T-helper 2 cell (primary cell): ENCODE results near the gene GATAD2B.

Source experiments
- DNase-seq, 5 experiments: peaks; one replicate each; pipeline versions ENCODE4 v3.0.0 to v3.0.0-alpha.2; 2012 to 2022

Gene GATAD2B

DNA sequence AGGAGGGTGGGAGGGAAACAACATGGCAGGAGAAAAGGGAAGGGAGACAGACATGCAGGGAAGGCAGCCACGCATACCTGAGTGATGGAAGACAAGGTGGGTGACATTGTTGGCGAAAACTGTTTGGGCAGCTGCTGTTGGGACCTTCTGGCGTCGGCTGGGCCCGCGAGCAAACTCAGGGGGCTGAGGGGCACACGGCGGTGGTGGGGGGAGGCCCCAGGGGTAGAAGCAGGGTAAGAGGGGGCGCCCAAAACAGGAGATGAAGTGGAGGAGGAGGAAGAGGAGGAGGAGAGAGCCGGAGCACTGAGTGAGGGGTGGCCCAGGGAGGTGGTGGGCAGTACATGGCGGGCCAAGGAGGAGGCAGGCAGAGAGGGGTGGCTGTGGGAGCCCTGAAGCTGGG, 28.4 kb upstream of the GATAD2B start:
- no peak for DNase-seq

DNA sequence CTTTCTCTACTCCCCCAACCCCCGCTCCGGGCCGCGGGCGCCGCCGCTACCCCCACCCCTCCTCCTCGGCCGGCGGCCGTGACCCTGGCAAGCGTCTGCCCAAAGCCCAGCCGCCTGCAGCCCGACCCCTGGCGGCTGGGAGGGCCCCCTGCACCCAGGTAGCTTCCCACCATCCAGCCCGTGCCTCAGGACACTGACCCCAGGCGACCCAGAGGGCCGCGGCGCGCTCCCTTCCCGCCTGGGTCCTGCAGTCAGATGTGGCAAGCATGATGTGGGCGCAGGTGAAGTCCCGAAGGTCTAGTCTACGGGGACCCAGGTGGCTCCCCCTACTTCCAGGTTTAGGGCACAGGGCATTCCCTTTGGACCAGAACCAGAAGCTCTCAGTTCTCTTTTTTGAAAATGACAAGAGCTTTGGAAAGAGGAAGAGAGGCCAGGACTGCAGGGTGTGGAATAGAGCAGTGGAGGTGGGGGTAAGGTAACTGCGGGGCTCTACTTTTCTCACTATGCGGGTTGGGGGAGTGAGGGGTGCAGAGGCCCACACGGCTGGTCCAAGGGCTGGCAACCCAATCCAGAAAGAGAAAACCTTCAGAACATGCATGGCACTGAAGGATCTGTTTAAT, 24.0 kb upstream of the GATAD2B start, which contains the start of gene DENND4B:
TSS of gene DENND4B (minus strand) at position 97 of the 620 bp plus-strand sequence. CDS start 2,344 bp downstream, outside the sequence.
- DNase-seq: peak; percentile 56 to 84 (median 64)

DNA sequence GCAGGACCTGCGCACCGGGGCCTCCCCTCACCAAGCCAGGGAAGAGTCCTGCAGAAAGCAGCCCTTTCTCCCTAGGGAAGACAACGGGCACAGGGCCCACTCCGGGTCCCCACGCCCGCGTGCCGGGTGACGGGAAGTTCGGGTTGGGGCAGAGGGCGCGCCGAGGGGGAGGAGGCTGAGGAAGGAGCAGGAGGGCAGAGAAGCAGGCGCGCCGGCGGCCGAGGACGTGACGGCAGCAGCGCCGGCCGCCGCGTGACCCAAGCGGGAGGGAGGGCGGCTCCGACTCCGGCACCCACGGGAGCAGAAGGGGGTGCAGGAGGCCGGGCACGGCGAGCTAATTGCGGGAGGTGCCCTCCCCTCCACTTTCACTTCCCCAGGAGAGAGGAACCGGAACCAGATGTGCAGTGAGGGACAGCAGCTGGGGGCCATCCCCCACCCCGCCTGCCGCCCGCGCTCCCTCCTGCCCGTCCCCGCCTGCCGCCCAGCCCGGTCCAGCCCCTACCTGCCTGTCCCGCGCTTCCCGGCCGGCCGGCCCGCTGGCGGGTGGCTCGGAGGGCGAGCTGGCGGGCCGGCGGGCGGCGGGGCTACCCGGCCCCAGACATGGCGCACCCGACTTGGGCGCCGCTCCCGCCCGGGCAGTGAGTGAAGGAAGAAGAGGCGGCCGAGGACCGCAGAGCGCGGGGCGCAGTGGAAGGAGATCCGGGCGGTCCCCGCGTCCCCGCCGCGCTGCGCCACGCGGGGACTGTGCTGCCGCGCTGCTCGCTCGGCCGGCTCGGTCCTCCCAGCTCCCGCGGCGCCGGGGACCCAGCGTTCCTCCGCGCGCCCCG, 23.2 kb upstream of the GATAD2B start:
- peak; percentile 48 to 87 (median 75) for DNase-seq

DNA sequence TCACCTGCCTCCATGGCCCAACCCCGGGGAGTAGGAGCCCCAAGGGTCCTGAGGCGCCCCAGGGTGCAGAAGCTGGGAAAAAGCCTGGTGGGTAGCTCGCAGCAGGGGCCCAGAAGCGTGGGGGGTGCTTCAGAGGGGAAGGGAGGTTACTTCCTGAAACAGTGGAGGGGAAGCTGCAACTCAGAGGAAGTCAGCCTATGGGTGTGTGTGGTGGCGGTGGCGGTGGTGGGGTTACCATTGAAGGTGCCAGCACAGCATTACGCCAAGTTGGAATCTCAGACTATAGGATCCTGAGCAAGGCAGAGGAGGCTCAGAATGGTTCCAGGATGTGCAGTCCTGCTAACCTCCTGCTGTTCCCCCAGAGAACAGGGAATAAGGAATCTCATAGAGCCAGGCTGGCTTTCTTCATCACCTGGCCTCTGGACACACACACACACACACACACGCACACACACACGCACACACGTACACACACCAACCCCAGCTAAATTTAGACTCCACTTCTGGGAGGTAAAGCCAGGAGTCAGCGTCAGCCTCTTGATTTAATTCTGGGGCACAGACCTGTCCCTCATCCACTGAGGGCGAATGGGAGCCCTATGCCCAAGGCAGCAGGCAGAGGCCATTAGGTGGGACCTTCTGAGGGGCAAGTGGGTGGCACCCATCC, 22.5 kb upstream of the GATAD2B start:
- DNase-seq: peak; percentile 46 to 95 (median 77)

DNA sequence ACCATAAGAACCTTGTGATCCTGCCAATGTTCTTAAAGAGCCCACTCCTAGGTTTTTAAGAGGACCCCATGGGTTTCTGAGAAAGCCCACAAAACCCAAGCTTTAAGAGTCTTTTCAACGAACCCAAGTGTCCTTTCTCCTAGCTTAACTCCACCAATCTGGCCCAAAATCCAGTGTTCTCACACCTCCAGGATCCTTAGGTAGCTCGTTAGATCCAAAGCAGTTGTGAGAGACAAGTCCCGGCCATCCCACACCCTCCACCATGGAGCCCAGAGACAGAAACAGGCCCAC, 22.0 kb upstream of the GATAD2B start:
- no peak for DNase-seq

DNA sequence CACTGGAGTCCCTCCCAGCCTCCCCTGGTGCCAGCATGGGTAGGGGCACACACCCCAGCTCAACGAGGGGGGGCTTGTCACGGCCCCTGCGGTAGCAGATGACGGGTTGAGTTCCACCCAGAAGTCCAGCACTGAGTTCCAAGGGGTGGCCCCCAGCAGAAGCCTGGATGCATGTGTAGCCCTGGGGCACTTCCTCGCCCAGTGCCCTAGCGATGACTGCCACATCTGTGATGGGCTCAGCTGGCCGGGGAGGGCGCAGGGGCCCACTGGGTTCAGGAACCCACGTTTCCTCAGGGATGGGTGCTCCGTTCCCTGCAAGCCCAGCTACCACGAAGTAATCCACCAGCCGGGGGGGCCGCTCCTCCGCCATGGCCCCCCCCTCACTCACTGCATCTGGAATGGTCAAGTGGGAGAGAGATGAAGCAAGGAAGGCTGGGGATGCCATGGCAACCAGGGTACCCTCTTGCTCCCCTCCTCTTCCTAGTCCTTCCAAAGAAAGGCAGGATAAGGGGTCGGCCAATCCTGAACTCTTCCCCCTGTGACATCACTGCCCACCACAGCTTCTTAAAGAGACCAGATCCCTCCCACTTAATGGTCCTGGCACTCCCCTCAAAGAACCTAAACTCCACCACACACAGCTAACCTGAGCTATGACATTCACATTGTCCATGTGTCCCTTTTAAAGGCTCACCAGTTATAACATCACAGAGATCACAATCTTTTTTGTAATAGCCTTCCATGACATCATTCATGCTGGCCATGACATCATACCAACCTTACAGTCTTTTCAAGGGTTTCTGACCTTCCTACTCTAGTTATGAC, 21.4 kb upstream of the GATAD2B start:
- peak in 1 of 5 experiments; percentile 50 for DNase-seq

DNA sequence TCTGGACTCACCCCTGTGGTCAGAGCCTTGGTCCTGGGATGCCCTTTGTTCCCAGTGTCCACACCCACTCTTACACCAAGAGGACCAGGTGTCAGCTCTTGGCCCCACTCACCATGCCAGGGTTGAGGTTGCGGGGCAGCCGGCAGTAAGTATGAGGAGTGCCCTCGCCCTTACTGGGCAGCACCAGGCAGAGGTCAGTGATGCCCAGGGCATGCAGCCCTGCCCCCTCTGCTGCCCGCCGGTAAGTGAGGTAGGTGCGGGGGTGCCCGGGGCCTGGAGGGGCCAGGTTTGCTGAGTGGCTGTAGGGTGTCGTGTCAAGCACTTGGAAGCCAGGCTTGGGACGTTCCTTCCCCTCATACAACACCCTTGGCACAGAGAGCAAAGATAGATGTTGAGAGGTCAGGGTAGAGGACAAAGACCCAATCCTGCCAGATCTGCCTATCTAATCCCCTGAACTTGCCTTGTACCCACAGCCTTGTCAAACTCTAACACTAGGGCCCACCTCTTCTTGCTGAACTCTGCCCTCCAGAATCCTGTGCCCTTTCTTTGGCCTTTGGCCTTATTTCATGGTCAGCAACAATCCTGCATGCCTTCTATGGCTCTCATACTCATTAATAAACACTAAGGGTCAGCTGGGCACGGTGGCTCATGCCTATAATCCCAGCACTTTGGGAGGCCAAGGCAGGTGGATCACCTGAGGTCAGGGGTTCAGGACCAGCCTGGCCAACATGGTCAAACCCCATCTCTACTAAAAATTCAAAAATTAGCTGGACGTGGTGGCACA, 20.2 kb upstream of the GATAD2B start:
- no peak for DNase-seq

DNA sequence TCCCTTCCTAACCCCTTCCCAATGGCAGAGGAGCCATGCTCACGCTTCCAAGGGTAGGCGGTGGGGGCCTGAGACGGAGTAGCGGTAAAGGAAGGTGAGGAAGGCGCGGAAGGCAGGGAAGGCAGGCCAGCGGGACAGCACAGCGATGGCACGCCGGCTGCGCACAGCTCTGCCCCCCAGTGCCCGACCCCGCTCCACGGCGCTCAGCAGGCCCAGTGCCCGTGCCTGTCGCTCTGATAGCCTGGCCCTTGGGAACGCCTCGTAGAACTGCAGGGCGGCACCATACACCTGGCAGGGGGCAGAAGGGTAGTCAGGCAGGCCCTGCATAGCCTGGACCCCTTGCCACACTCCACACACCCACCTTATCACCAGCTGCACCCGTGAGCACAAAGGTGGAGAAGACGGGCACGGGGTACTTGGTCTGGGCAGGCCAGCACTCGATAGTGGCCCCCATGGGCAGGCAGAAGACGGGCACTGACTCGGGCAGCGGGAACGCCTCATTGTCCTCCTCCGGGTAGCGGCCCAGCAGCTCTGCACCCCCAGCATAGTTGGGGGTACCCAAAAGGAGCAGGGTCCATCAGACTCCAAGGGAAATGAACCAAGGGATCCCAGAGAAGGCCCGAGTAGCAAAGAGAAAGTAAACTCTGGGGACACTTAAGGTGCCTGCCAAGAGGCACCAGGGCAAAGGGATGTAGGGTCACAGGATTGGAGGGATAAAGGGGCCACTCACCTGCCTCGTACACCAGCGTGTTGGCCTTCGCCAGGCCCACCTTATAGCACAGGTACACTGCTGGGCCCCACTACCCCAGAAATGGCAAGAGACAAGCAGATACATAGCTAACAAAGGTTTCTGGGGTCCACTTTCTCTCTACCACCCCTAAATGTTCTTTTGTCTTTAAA, 19.3 kb upstream of the GATAD2B start:
- DNase-seq: no peak

DNA sequence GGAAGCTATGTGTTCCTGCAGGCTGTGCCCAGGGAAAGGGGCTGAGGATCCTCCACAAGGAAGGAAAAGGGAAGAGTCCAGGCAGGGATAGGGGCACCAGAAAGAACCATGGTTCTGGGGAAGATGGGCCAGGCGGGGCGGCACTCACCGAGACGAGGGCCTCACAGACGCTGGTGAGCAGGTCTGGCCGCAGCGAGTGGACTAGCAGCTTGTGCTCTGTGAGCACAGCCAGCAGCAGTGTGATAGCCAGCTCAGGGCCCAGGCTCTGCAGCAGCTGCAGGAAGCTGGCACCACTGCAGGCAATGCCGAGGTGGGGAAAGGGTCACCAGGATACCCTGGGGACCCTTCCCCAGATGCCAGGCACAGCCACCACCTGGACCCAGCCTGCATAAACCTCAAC, 18.0 kb upstream of the GATAD2B start:
- DNase-seq: no peak

DNA sequence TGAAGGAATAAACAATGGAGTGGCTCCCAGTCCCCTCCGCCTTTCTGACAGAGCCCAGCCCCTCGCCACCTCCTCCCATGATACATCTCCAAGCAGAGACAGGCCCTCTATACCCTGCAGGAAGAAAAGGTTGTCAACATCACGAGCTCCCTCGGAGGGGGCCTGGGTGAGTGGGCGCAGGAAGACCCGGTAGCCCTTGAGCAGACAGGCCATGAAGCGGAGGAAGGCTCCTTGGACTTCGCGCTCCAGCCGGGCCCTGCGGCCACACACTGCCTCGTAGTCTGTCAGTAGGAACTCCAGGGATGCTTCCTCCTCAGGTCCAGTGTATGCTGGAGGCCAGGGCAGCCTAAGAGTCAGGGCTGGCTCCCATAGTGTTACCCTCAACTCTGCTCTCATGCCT, 16.7 kb upstream of the GATAD2B start:
- no peak for DNase-seq

DNA sequence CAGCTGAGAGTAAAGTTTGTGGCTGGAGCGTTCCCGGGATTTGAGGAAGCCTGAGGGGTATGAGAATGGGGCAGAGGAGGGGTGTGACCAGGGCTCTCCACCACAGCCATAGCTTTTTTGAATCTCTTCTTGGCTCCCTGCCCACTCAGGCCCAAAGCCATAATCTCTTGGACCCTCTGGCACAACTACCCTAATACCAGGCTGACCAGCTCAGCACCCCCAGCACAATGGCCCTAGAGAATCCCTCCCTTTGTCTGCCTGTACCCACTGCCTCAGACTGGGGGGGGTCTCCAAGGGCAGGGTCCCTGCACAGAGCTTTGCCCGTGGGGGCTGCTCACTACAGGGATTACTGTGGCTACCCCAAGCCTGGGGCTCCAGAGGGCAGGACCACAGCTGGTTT, 16.2 kb upstream of the GATAD2B start:
- DNase-seq: no peak

DNA sequence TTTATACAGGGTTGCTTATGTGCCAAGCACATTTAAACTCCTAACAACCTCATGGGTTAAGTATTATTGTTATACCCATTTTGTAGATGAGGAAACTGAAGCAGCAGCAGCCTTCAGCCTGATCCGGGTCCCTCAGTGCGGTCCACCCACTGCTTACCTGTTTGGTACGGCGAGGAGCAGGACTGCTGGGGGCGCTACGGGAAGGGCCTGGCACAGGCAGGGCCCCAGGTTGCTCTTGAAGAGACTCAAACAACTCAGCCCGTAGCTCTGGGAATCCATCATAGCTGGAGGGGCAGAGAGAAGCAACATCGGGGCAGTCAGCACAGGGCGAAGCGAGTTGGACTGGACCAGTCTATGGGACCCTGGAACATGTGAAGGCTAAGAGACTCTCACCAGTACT, 14.6 kb upstream of the GATAD2B start:
- DNase-seq: no peak

DNA sequence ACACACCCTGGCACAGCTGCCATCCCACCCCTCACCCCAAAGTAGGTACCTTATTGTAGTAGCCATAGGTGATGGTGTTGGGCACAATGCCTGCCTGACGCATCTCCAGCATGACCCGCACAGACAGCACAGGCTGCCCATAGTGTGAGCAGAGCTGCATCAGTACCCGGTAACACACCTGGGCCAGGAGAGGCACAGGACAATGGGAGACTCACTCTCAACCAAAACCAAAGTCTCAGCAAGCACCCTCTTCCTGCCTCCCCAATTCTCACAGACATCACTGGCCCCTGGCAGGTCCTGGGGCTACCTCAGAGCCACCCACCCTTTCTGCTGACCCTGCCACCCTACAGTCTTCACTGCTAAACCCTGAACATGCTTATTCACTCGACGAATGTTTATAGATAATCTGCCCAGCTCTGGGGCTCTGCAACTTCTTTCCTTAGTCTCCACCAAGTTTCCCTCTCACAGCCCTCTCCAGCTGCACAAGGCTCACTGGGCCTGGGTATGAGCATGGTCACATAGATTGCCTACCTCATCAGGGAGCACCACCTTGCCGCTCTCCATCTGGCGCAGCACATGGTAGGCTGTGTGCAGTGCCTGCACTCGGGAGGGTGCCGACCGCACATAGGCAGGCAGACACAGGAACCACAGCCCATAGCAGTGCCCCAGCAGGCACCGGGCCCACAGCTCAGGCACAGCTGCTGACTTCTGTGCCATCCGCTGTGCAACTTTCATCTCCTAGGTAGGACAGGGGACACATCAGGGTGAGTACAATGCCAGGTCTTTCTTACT, 13.4 kb upstream of the GATAD2B start:
- no peak for DNase-seq

DNA sequence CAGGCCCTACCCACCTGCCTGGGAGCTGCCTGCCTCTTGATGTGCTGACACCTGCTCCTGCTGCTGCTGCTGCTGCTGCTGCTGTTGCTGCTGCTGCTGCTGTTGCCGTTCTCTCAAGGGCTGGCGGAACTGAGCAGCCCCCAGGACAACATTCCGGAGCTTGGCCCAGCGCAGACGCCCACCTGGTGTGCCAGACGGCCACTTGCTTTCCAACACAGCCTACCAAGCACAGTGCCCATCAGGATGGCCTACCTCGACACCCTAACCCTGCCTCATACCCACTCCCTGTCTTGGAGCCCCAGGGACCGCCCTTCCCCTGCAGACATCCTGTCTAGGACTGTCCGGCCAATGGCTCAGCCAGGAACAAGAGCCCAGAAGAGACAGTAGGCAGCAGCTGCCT, 12.0 kb upstream of the GATAD2B start:
- DNase-seq: no peak

DNA sequence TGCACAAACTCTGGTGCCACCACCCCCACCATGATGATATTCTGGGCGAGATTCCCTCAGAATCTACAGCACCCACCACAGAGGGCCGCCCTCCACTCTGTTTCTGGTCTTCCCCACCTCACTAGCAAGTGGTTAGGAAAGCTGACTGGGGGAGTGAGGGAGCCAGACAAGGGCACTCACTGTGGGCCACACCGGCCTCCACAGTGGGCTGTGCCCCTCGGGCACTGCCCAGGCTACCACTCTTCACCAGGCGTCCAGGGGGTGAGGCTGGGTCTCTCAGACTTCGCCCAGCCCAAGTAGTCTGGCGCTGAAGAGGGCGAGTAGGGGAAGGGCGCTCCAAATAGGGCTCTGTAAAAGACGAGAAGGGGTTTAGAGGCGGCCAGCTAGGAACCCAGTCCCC, 11.2 kb upstream of the GATAD2B start:
- DNase-seq: no peak

DNA sequence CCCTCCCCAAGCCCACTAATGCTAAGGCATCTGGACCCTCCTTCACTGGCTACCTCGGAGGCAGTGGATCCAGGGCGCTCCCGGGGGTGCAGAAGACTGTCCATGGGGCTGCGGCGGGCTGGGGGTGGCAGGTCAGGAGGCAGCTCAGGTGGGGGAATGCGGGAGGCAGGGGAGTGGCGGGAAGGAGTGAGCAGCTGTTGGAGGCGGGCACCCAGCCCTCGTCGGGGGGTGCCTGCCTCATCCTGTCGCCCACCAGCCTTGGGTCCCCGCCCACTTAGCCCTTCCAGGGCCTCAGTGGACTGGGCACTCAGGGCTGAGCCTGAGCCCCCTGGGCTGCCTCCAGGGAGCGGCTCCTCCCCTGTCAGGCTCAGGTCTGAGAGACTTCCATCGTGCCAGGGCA, 10.7 kb upstream of the GATAD2B start:
- DNase-seq: no peak

DNA sequence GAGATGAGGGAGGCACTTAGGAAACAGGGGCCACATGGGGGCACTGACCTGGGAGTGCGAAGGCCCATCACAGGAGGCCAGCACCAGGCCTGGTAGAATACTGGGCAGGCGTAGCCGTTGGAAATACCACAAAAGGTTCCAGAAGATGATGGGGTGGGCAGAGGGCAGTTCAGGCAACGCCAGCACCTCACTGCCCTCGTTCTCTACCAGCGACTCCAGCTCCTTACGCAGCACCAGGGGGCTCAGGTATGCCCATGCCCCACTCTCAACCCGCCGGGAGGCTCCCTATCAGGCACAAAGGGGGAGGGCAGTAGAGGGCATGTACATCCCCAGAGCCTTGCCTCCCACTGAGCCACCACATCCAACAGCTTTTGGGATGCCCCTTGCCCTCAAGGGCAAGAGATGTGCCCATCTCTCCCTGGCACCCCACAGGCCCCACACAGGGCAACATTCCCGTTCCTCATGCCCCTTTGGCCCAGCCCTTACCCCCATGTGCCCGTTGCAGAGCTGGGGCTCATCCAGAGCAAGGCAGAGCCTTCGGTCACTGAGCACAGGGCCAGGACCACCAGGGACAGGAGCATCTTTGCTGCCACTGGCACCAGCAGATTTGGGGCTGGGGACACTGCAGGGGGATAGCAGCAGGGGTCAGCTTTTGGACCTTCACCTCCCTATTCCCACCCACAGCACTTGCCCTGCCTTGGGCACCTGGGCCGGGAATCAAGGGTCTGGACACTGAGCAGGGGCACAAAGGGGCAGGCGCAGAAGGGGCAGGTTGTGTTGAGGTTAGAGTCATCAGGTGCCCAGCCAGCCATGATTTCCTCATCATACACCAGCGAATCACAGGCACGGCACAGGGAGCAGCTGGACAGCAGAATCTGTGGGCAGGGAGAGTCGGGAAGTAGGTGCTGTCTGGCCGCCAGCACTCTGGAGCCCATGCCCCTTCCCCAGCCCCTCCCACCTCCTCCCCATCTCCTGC, 9.7 kb upstream of the GATAD2B start:
- DNase-seq: no peak

DNA sequence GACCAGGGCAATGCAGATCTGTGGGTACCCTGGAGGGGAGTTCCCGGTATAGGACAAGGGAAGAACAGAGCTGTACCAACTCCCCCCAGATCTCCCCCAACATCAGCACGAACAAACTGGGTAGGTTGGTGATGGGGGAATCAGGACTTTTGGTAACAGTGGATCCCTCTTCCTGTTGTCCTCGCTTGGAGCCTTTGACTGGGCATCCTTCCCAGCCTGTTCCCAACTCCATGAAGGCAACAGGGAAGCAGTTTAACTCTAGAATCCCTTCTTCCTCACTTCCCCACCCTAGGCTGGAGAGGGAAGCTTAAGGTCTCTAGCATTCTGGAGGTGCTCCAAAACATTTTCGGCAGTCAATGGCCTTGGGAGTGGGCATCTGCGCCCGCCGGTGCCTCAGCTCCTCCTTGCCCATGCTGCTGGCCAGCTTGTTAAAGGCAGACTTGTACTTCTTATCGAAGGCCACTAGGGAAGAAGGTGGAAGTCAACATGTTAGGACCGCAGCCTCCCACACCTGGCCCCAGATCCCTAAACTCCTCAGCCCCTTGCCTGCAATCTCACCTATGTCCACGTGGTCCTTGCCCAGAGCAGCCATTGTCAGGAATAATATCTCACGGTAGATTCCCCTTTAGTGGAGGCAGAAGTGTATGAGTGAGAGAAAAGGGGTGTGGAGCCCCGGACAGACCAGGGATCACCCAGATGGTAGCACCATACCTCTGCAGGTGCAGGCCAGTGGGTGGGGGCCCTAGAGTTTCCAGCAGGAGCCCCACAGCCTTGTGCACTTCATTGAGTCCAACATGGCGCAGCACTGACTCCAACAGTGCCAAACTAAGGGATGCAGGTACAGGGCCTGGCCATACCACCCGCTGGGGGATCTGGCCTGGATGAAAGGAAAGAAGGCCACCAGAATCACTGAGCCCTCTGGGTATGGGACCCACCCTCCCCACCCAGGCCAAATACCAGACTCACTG, 7.5 kb upstream of the GATAD2B start:
- DNase-seq: no peak
